HEK293 (cell line): ENCODE results near the gene MAML2.

Experiments
- CTCF ChIA-PET: fragments of 350-600 bp; formaldehyde crosslinking; extraction: SDS; loops from one replicate; lab custom pipeline; 2021; ENCODE audit warnings: antibody characterized with exemption; lab: Yijun Ruan, JAX
- POLR2A ChIA-PET: fragments of 300-600 bp; formaldehyde crosslinking; extraction: SDS; loops from one replicate; lab custom pipeline; 2020; ENCODE audit warnings: antibody characterized with exemption, inconsistent platforms; lab: Yijun Ruan, JAX
- H3K27ac ChIP-seq: fragments of 200-500 bp; sonication (Bioruptor generic); 2 replicates; pipeline ENCODE4 v1.5.1; 2014; ENCODE audit warnings: low read depth, low read length, control low read depth, inconsistent platforms; ENCODE audit errors: extremely low read depth
- H3K36me3 ChIP-seq, 2 experiments: fragments of 200-500 bp in 1 of 2; sonication (Bioruptor generic) in 1 of 2; 1 replicate in 1 of 2; 2 replicates in 1 of 2; pipeline ENCODE4 v1.5.1; 2014 to 2017; ENCODE audit warnings: inconsistent platforms in 2 of 2, low read length in 2 of 2; ENCODE audit not compliant: control insufficient read depth in 2 of 2, insufficient read depth in 1 of 2
- H3K4me1 ChIP-seq: fragments of 200-500 bp; sonication (Bioruptor generic); 2 replicates; pipeline ENCODE4 v1.5.1; 2014; ENCODE audit warnings: mild to moderate bottlenecking, low read length, inconsistent platforms; ENCODE audit not compliant: control insufficient read depth, insufficient read depth
- H3K4me3 ChIP-seq: 2 replicates; pipeline ENCODE4 v1.5.1; 2011; ENCODE audit warnings: low read depth, mild to moderate bottlenecking, control low read depth, low read length, moderate library complexity
- H3K9me3 ChIP-seq: fragments of 200-500 bp; sonication (Bioruptor generic); 2 replicates; pipeline ENCODE4 v1.5.1; 2014; ENCODE audit warnings: low read depth, low read length, inconsistent platforms; ENCODE audit not compliant: control insufficient read depth, insufficient read depth
- ATF2 ChIP-seq: fragments of 450-650 bp; formaldehyde crosslinking; IDR thresholded peaks from 2 replicates; pipeline ENCODE4 v1.5.1; 2016; ENCODE audit warnings: missing biosample characterization, missing genetic modification characterization, low read depth
- INSM2 ChIP-seq: fragments of 450-650 bp; formaldehyde crosslinking; IDR thresholded peaks from 2 replicates; pipeline ENCODE4 v1.5.1; 2016; ENCODE audit warnings: missing biosample characterization, missing genetic modification characterization
- MEIS1 ChIP-seq: sonication (generic); formaldehyde crosslinking; IDR thresholded peaks from 2 replicates; pipeline ENCODE4 v1.8.1; 2022; ENCODE audit warnings: missing genetic modification reagents, mild to moderate bottlenecking, borderline replicate concordance
- PRDM1 ChIP-seq: fragments of 450-650 bp; formaldehyde crosslinking; IDR thresholded peaks from 2 replicates; pipeline ENCODE4; 2016; ENCODE audit warnings: missing biosample characterization, missing genetic modification characterization
- ZBTB17 ChIP-seq: fragments of 450-650 bp; formaldehyde crosslinking; IDR thresholded peaks from 2 replicates; pipeline ENCODE4 v1.5.1; 2016; ENCODE audit warnings: missing biosample characterization, missing genetic modification characterization
- ZBTB20 ChIP-seq: fragments of 450-650 bp; formaldehyde crosslinking; IDR thresholded peaks from 2 replicates; pipeline ENCODE4 v1.5.1; 2016; ENCODE audit warnings: missing biosample characterization, missing genetic modification characterization
- ZBTB6 ChIP-seq: fragments of 450-650 bp; formaldehyde crosslinking; IDR thresholded peaks from 2 replicates; pipeline ENCODE4 v1.5.1; 2017; ENCODE audit warnings: missing biosample characterization, missing genetic modification characterization
- ZBTB8A ChIP-seq: fragments of 450-650 bp; formaldehyde crosslinking; IDR thresholded peaks from 2 replicates; pipeline ENCODE4 v1.5.1; 2016; ENCODE audit warnings: missing biosample characterization, missing genetic modification characterization
- ZFP3 ChIP-seq: fragments of 450-650 bp; formaldehyde crosslinking; IDR thresholded peaks from 2 replicates; pipeline ENCODE4 v1.5.1; 2016; ENCODE audit warnings: low read depth, missing biosample characterization, missing genetic modification characterization
- ZNF19 ChIP-seq: fragments of 450-650 bp; formaldehyde crosslinking; IDR thresholded peaks from 2 replicates; pipeline ENCODE4; 2016; ENCODE audit warnings: missing biosample characterization, missing genetic modification characterization, low read depth
- ZNF221 ChIP-seq: fragments of 450-650 bp; formaldehyde crosslinking; IDR thresholded peaks from 2 replicates; pipeline ENCODE4 v1.5.1; 2017; ENCODE audit warnings: missing biosample characterization, missing genetic modification characterization, borderline replicate concordance
- ZNF280C ChIP-seq: fragments of 450-650 bp; formaldehyde crosslinking; IDR thresholded peaks from 2 replicates; pipeline ENCODE4 v1.5.1; 2016; ENCODE audit warnings: missing biosample characterization, missing genetic modification characterization
- ZNF404 ChIP-seq: fragments of 450-650 bp; formaldehyde crosslinking; IDR thresholded peaks from 2 replicates; pipeline ENCODE4 v1.5.1; 2017; ENCODE audit warnings: missing biosample characterization, missing genetic modification characterization
- ZNF513 ChIP-seq: fragments of 450-650 bp; IDR thresholded peaks from 2 replicates; pipeline ENCODE4 v1.5.1; 2018; ENCODE audit warnings: missing biosample characterization, missing genetic modification characterization
- ZNF600 ChIP-seq: fragments of 450-650 bp; formaldehyde crosslinking; IDR thresholded peaks from 2 replicates; pipeline ENCODE4 v1.5.1; 2016; ENCODE audit warnings: missing biosample characterization, missing genetic modification characterization
- ZNF776 ChIP-seq: fragments of 450-650 bp; formaldehyde crosslinking; IDR thresholded peaks from 2 replicates; pipeline ENCODE4 v1.5.0; 2017; ENCODE audit warnings: missing biosample characterization, missing genetic modification characterization, borderline replicate concordance
- ZNF837 ChIP-seq: fragments of 450-650 bp; formaldehyde crosslinking; IDR thresholded peaks from 2 replicates; pipeline ENCODE4 v1.5.1; 2016; ENCODE audit warnings: missing biosample characterization, missing genetic modification characterization

The MAML2 gene

GRCh38 chr11:96358321-96358720 is 15.3 kb upstream of the MAML2 start:
- CTCF ChIA-PET, result no interaction called here
- Histone ChIP-seq H3K4me3 (no peak overlapping the region), H3K9me3 (no peaks in the 10 kb centered on the region), H3K36me3 (peaks cover 0 to 46% of the 10 kb centered on the region in 2 experiments; a peak in 1 of 3 replicates), H3K27ac (no peak overlapping the region), H3K4me1 (no peaks in the 10 kb centered on the region)
- TF ChIP-seq ZBTB8A, result no peak
- no peak for TF ChIP-seq INSM2 (tag by site-specific recombination)
- POLR2A ChIA-PET, result no interaction called here

- Histone ChIP-seq H3K4me3 (no peak overlapping the region), H3K27ac (no peak overlapping the region), H3K9me3 (no peaks in the 10 kb centered on the region), H3K4me1 (no peaks in the 10 kb centered on the region), H3K36me3 (peaks cover 0 to 46% of the 10 kb centered on the region in 2 experiments; a peak in 1 of 3 replicates)
- ChIA-PET POLR2A (no interaction called here), CTCF (interaction anchor here (1.4 kb wide), 1 partner anchor 8 kb away, joined by 4 read pairs; no protein-coding TSS in a partner anchor)
- no peak for TF ChIP-seq ZBTB17 (tag by site-specific recombination)
- TF ChIP-seq ATF2 (tag by site-specific recombination), result peak; percentile 71
These were observed 14.8 kb upstream of the MAML2 start for GRCh38 chr11:96357794-96358193.

GRCh38 chr11:96356848-96357247 is 13.9 kb upstream of the MAML2 start:
- Histone ChIP-seq H3K9me3 (no peaks in the 10 kb centered on the region), H3K36me3 (peaks cover 0 to 49% of the 10 kb centered on the region in 2 experiments; a peak in 1 of 3 replicates), H3K4me3 (no peak overlapping the region), H3K4me1 (no peaks in the 10 kb centered on the region), H3K27ac (no peak overlapping the region)
- ChIA-PET CTCF (interaction anchor here (0.7 to 1.4 kb wide), 2 partner anchors 9 to 1170 kb away, joined by 3 to 4 read pairs; no protein-coding TSS in a partner anchor), POLR2A (no interaction called here)
- TF ChIP-seq ZNF776, result no peak
- no peak for TF ChIP-seq ZNF513 (tag by site-specific recombination)
- TF ChIP-seq ZNF837 (tag by site-specific recombination), result no peak
- no peak for TF ChIP-seq ZFP3 (tag by site-specific recombination)
- no peak for TF ChIP-seq MEIS1 (CRISPR knock-in tag)
- no peak for TF ChIP-seq PRDM1
- no peak for TF ChIP-seq ZNF19
- TF ChIP-seq ZBTB6 (tag by site-specific recombination), result no peak
- TF ChIP-seq ZNF404 (tag by site-specific recombination), result no peak
- no peak for TF ChIP-seq ZNF600 (tag by site-specific recombination)
- TF ChIP-seq ZBTB20, result no peak
- no peak for TF ChIP-seq ZNF280C (tag by site-specific recombination)
- TF ChIP-seq ZNF221, result no peak
